Liver (tissue), 9 donors: ENCODE measurements around the gene ACAT2. TPM values are rescaled to one million over a fixed set of nuclear protein-coding genes. Genes with fewer than 3 reads are reported as not detected.

Source experiments
- DNase-seq: peaks from one replicate; pipeline ENCODE4 v3.0.0-alpha.2; 2017; ENCODE audit warnings: low spot score
- H3K27ac ChIP-seq, 2 donors: one replicate each; pipeline ENCODE4 v1.7.0; 2013; ENCODE audit warnings: inconsistent platforms in 2 of 2, low read length in 2 of 2, control low read depth in 1 of 2, low read depth in 1 of 2, mild to moderate bottlenecking in 1 of 2
- H3K27me3 ChIP-seq, 4 donors: one replicate each; pipeline versions ENCODE4 v1.6.1 to v1.7.0; 2013; ENCODE audit warnings: low read length in 3 of 4, inconsistent platforms in 1 of 4, mild to moderate bottlenecking in 1 of 4, moderate library complexity in 1 of 4; ENCODE audit not compliant: control insufficient read depth in 4 of 4, insufficient read depth in 4 of 4
- H3K36me3 ChIP-seq, 4 donors: one replicate each; pipeline versions ENCODE4 v1.6.1 to v1.7.0; 2013; ENCODE audit warnings: low read length in 3 of 4, mild to moderate bottlenecking in 3 of 4, low read depth in 1 of 4, moderate library complexity in 1 of 4; ENCODE audit not compliant: control insufficient read depth in 4 of 4, insufficient read depth in 3 of 4
- H3K4me1 ChIP-seq, 4 donors: one replicate each; pipeline versions ENCODE4 v1.6.1 to v1.7.0; 2013; ENCODE audit warnings: low read length in 3 of 4, mild to moderate bottlenecking in 3 of 4, moderate library complexity in 1 of 4; ENCODE audit not compliant: control insufficient read depth in 4 of 4, insufficient read depth in 4 of 4
- H3K4me3 ChIP-seq, 3 donors: one replicate each; pipeline versions ENCODE4 v1.6.1 to v1.7.0; 2013; ENCODE audit warnings: low read length in 3 of 3, control low read depth in 1 of 3, low read depth in 1 of 3, mild to moderate bottlenecking in 1 of 3
- H3K9ac ChIP-seq, 2 donors: one replicate each; pipeline ENCODE4 v1.7.0; 2013; ENCODE audit warnings: low read length in 2 of 2, mild to moderate bottlenecking in 2 of 2, moderate library complexity in 2 of 2, control low read depth in 1 of 2, low read depth in 1 of 2
- H3K9me3 ChIP-seq, 4 donors: one replicate each; pipeline versions ENCODE4 v1.6.1 to v1.7.0; 2013; ENCODE audit warnings: low read length in 3 of 4; ENCODE audit not compliant: control insufficient read depth in 4 of 4
- EGR1 ChIP-seq, 2 donors: IDR thresholded peaks; 2 replicates each; pipeline ENCODE4 v1.6.1; 2016 to 2018; ENCODE audit warnings: antibody characterized with exemption in 2 of 2, low read depth in 2 of 2
- FOXA1 ChIP-seq: IDR thresholded peaks from 2 replicates; pipeline ENCODE4 v1.6.1; 2016; ENCODE audit warnings: antibody characterized with exemption
- FOXA2 ChIP-seq: IDR thresholded peaks from 2 replicates; pipeline ENCODE4 v1.6.1; 2016; ENCODE audit warnings: antibody characterized with exemption
- HNF4G ChIP-seq: IDR thresholded peaks from 2 replicates; pipeline ENCODE4 v1.6.1; 2016; ENCODE audit warnings: antibody characterized with exemption
- JUND ChIP-seq, 2 donors: IDR thresholded peaks; 2 replicates each; pipeline ENCODE4 v1.6.1; 2016; ENCODE audit warnings: antibody characterized with exemption in 2 of 2
- RXRA ChIP-seq, 2 donors: IDR thresholded peaks; 2 replicates each; pipeline ENCODE4 v1.6.1; 2017 to 2018; ENCODE audit warnings: antibody characterized with exemption in 2 of 2, mild to moderate bottlenecking in 1 of 2
- SP1 ChIP-seq: IDR thresholded peaks from 2 replicates; pipeline ENCODE4 v1.6.1; 2018; ENCODE audit warnings: antibody characterized with exemption, mild to moderate bottlenecking
- TAF1 ChIP-seq: conservative IDR thresholded peaks from 2 replicates; pipeline ENCODE4 v1.6.1; 2016; ENCODE audit warnings: antibody characterized with exemption, mild to moderate bottlenecking
- YY1 ChIP-seq: IDR thresholded peaks from 2 replicates; pipeline ENCODE4 v1.6.1; 2016; ENCODE audit warnings: antibody characterized with exemption, mild to moderate bottlenecking
- WGBS: extraction: QIAGEN DNeasy Blood & Tissue Kit; methylation state at CpG from one replicate; pipeline ENCODE4 v1.1.7; 2013; 5-methylcytosine and 5-hydroxymethylcytosine counted together
- polyA plus RNA-seq, 2 donors: library from polyadenylated mRNA; stranded (reverse) in 1 of 2; unstranded in 1 of 2; fragments of 200-250 nt in 1 of 2; fragments of >200 nt in 1 of 2; fragmentation: Nextera tagmentation in 1 of 2; extraction: Ambion mirVana in 1 of 2; gene quantifications; one replicate each; pipeline versions ENCODE4 v1.2.1 to v1.2.3, GENCODE V29; 2013 to 2015
- total RNA-seq, 2 donors: library from RNA; depleted of rRNA; stranded (reverse); fragments of >200 nt; gene quantifications; one replicate each; pipeline ENCODE4 v1.2.3, GENCODE V29; 2014
- TF ChIP-seq, protein P1 (sequence below): fragments of 150-350 bp; IDR thresholded peaks from 2 replicates; pipeline ENCODE4 v1.5.1; 2017; ENCODE audit warnings: improper control_type of control experiment, low read depth, low read length; ENCODE audit not compliant: missing input control
- TF ChIP-seq, protein P2 (sequence below): IDR thresholded peaks from 2 replicates; pipeline ENCODE4 v1.6.1; 2016; ENCODE audit warnings: antibody characterized with exemption
- TF ChIP-seq, protein P3 (sequence below): IDR thresholded peaks from 2 replicates; pipeline ENCODE4 v1.6.1; 2016; ENCODE audit warnings: antibody characterized with exemption
- TF ChIP-seq, protein P4 (sequence below): IDR thresholded peaks from 2 replicates; pipeline ENCODE4 v1.6.1; 2016; ENCODE audit warnings: antibody characterized with exemption, mild to moderate bottlenecking
- TF ChIP-seq, protein P5 (sequence below): IDR thresholded peaks from 2 replicates; pipeline ENCODE4 v1.6.1; 2016; ENCODE audit warnings: antibody characterized with exemption
- donor health status: healthy.
- donor health status: healthy.
- donor health status: healthy.
- donor health status: healthy.
- donor health status: healthy.

Gene ACAT2
- total and polyA plus RNA-seq, 4 donors: 68.2 to 116 (median 94.2) TPM

DNA sequence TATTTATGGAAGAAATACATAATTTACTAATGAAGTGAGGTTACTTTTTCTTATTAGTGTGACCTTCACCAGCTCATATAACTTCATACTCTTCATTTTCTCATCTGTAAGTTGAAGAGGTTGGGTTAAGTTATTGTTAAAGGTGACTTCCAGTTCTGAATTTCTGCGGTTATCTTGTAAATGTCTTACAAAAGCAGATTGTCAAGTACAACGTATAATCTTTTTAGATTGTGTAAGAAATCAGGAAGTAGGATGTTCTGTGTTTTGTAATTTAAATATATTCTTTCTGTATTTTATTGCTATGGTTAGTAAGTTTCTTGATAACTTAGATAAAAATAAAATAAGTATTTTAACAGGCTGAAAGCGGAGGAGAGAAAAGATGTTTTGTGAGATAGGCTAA lies 22.5 kb upstream of the ACAT2 start:
- no peaks in the 10 kb centered on the region for H3K27me3 ChIP-seq
- H3K4me3 ChIP-seq: no peak overlapping the region
- DNase-seq: no peak
- peaks cover 0 to 6% (median 0%) of the 10 kb centered on the region in 4 donors for H3K4me1 ChIP-seq
- peaks cover 2 to 37% (median 30%) of the 10 kb centered on the region in 4 donors for H3K36me3 ChIP-seq
- TF ChIP-seq, protein P1, sequence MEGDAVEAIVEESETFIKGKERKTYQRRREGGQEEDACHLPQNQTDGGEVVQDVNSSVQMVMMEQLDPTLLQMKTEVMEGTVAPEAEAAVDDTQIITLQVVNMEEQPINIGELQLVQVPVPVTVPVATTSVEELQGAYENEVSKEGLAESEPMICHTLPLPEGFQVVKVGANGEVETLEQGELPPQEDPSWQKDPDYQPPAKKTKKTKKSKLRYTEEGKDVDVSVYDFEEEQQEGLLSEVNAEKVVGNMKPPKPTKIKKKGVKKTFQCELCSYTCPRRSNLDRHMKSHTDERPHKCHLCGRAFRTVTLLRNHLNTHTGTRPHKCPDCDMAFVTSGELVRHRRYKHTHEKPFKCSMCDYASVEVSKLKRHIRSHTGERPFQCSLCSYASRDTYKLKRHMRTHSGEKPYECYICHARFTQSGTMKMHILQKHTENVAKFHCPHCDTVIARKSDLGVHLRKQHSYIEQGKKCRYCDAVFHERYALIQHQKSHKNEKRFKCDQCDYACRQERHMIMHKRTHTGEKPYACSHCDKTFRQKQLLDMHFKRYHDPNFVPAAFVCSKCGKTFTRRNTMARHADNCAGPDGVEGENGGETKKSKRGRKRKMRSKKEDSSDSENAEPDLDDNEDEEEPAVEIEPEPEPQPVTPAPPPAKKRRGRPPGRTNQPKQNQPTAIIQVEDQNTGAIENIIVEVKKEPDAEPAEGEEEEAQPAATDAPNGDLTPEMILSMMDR: no peak
- TF ChIP-seq FOXA2 (no peak), EGR1 (IDR thresholded peaks at IDR 0.05; ENCODE audit: low read depth in 2 of 2) (no peak), TAF1 (no peak), FOXA1 (no peak), RXRA (IDR thresholded peaks at IDR 0.05) (no peak), SP1 (no peak)
- TF ChIP-seq, protein P2, sequence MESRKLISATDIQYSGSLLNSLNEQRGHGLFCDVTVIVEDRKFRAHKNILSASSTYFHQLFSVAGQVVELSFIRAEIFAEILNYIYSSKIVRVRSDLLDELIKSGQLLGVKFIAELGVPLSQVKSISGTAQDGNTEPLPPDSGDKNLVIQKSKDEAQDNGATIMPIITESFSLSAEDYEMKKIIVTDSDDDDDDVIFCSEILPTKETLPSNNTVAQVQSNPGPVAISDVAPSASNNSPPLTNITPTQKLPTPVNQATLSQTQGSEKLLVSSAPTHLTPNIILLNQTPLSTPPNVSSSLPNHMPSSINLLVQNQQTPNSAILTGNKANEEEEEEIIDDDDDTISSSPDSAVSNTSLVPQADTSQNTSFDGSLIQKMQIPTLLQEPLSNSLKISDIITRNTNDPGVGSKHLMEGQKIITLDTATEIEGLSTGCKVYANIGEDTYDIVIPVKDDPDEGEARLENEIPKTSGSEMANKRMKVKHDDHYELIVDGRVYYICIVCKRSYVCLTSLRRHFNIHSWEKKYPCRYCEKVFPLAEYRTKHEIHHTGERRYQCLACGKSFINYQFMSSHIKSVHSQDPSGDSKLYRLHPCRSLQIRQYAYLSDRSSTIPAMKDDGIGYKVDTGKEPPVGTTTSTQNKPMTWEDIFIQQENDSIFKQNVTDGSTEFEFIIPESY: no peak
- TF ChIP-seq, protein P3, sequence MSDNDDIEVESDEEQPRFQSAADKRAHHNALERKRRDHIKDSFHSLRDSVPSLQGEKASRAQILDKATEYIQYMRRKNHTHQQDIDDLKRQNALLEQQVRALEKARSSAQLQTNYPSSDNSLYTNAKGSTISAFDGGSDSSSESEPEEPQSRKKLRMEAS: no peak
- H3K9ac ChIP-seq: no peak overlapping the region
- no peak overlapping the region for H3K27ac ChIP-seq
- H3K9me3 ChIP-seq: no peaks in the 10 kb centered on the region
- WGBS: 69% methylated on average over 3 of the region's 3 CpGs

DNA sequence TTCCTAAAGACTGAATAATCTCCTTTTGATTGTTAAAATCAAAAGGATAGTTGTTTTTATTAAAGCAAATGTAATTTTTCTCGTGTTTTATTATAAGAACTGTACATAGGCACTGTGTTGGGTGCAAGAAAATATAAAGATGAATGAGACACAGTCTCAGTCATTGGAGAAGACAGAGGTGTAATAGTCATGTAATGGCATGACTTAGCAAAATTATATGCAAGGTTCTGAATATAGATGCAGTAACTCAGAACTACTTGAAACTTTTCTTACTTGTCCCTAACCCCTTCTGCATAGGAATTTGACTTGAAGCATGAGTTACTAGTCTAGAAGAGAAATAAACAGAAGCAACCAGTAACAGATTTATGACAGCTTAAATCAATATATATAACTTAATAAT lies 19.7 kb upstream of the ACAT2 start:
- Histone ChIP-seq H3K36me3 (peaks cover 4 to 63% (median 56%) of the 10 kb centered on the region in 4 donors), H3K27me3 (no peaks in the 10 kb centered on the region), H3K4me1 (peaks cover 0 to 2% (median 0%) of the 10 kb centered on the region in 4 donors), H3K9me3 (no peaks in the 10 kb centered on the region), H3K27ac (no peak overlapping the region), H3K4me3 (no peak overlapping the region), H3K9ac (no peak overlapping the region)
- DNase-seq: no peak
- no peak for TF ChIP-seq SP1
- no peak for TF ChIP-seq EGR1 (IDR thresholded peaks at IDR 0.05; ENCODE audit: low read depth in 2 of 2)
- no peak for TF ChIP-seq RXRA (IDR thresholded peaks at IDR 0.05)
- TF ChIP-seq YY1: no peak
- TF ChIP-seq, protein P4, sequence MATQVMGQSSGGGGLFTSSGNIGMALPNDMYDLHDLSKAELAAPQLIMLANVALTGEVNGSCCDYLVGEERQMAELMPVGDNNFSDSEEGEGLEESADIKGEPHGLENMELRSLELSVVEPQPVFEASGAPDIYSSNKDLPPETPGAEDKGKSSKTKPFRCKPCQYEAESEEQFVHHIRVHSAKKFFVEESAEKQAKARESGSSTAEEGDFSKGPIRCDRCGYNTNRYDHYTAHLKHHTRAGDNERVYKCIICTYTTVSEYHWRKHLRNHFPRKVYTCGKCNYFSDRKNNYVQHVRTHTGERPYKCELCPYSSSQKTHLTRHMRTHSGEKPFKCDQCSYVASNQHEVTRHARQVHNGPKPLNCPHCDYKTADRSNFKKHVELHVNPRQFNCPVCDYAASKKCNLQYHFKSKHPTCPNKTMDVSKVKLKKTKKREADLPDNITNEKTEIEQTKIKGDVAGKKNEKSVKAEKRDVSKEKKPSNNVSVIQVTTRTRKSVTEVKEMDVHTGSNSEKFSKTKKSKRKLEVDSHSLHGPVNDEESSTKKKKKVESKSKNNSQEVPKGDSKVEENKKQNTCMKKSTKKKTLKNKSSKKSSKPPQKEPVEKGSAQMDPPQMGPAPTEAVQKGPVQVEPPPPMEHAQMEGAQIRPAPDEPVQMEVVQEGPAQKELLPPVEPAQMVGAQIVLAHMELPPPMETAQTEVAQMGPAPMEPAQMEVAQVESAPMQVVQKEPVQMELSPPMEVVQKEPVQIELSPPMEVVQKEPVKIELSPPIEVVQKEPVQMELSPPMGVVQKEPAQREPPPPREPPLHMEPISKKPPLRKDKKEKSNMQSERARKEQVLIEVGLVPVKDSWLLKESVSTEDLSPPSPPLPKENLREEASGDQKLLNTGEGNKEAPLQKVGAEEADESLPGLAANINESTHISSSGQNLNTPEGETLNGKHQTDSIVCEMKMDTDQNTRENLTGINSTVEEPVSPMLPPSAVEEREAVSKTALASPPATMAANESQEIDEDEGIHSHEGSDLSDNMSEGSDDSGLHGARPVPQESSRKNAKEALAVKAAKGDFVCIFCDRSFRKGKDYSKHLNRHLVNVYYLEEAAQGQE: no peak
- TF ChIP-seq FOXA2: no peak
- no peak for TF ChIP-seq FOXA1
- TF ChIP-seq JUND (IDR thresholded peaks at IDR 0.05): no peak
- TF ChIP-seq, protein P1: no peak
- no peak for TF ChIP-seq TAF1
- TF ChIP-seq HNF4G: no peak
- TF ChIP-seq, protein P5, sequence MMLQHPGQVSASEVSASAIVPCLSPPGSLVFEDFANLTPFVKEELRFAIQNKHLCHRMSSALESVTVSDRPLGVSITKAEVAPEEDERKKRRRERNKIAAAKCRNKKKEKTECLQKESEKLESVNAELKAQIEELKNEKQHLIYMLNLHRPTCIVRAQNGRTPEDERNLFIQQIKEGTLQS: no peak
- 94% methylated on average over 1 of the region's 1 CpG for WGBS
